ENCODE measurements around the gene KCNG2. TPM values are rescaled to one million over a fixed set of nuclear protein-coding genes. Genes with fewer than 3 reads are reported as not detected.

The KCNG2 gene
- total and polyA plus RNA-seq, 2 of the 13 experiments (the other 11 are each of a cell fraction or from before 2014, with no cell fraction given): not detected

DNA sequence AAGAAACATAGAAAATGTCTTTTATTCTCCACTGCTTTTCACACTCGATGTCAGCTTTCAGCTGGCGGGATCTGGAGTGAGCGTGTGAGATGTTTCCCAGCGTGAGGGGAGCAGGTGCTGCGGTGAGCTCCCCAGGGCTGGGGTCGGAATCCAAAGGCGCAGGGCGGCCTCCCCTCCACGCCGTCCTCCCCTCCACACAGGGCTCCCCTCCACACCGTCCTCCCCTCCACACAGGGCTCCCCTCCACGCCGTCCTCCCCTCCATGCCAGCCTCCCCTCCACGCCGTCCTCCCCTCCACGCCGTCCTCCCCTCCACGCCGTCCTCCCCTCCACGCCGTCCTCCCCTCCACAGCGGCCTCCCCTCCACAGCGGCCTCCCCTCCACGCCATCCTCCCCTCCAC lies 26.9 kb upstream of the KCNG2 start:
- peaks cover 6 to 70% of the 10 kb centered on the region in 2 experiments; a peak in 4 of 5 replicates for H3K27me3 ChIP-seq (ENCODE audit: control insufficient read depth in 1 of 2, insufficient read depth in 2 of 2, low read length in 2 of 2)
- in situ Hi-C loops (cut with HindIII; ENCODE audit: extremely low pct_ligation_motif_present, low pct_unique_long_range_greater_than_20kb): no loop called here
- CTCF ChIA-PET (ENCODE audit: low intra/inter-chr PET ratio, low total read pairs): no interaction called here

More for the DNA sequence above, 26.9 kb upstream of the KCNG2 start:
- no peak for FAIRE-seq
- BruUV-seq (replicated peaks): no TSS peak
- Histone ChIP-seq H3K27ac (ENCODE audit: extremely low read length, insufficient read depth, low read length) (no peak overlapping the region), H3K79me2 (ENCODE audit: insufficient read depth, low read length) (no peaks in the 10 kb centered on the region), H3K4me2 (ENCODE audit: low read depth, low read length) (no peak overlapping the region), H3K9ac (ENCODE audit: insufficient read depth, low read depth, low read length) (no peak overlapping the region), H3K4me3 (replicated peaks in 1 of 3; ENCODE audit: insufficient read depth in 1 of 3, low read depth in 2 of 3, low read length in 3 of 3) (no peak overlapping the region), H3K4me1 (ENCODE audit: insufficient read depth, low read length) (no peaks in the 10 kb centered on the region), H3K36me3 (replicated peaks in 1 of 2; ENCODE audit: control insufficient read depth in 1 of 2, insufficient read depth in 2 of 2, low read length in 2 of 2) (no peaks in the 10 kb centered on the region), H2AFZ (ENCODE audit: low read length) (no peak overlapping the region), H4K20me1 (ENCODE audit: insufficient read depth, low read length) (no peaks in the 10 kb centered on the region), H3K9me3 (ENCODE audit: low read length) (no peaks in the 10 kb centered on the region)
- intact Hi-C loops (cut with micrococcal nuclease; ENCODE audit: unreplicated experiment): no loop called here
- POLR2A ChIA-PET: no interaction called here
- 55% methylated on average over 24 of the region's 24 CpGs for WGBS (ENCODE audit: low lambda C conversion rate)
- ATAC-seq: no peak; the same call in 2 of the 3 replicates
- no peak for DNase-seq (ENCODE audit: low spot score)
- TF ChIP-seq, protein P1, sequence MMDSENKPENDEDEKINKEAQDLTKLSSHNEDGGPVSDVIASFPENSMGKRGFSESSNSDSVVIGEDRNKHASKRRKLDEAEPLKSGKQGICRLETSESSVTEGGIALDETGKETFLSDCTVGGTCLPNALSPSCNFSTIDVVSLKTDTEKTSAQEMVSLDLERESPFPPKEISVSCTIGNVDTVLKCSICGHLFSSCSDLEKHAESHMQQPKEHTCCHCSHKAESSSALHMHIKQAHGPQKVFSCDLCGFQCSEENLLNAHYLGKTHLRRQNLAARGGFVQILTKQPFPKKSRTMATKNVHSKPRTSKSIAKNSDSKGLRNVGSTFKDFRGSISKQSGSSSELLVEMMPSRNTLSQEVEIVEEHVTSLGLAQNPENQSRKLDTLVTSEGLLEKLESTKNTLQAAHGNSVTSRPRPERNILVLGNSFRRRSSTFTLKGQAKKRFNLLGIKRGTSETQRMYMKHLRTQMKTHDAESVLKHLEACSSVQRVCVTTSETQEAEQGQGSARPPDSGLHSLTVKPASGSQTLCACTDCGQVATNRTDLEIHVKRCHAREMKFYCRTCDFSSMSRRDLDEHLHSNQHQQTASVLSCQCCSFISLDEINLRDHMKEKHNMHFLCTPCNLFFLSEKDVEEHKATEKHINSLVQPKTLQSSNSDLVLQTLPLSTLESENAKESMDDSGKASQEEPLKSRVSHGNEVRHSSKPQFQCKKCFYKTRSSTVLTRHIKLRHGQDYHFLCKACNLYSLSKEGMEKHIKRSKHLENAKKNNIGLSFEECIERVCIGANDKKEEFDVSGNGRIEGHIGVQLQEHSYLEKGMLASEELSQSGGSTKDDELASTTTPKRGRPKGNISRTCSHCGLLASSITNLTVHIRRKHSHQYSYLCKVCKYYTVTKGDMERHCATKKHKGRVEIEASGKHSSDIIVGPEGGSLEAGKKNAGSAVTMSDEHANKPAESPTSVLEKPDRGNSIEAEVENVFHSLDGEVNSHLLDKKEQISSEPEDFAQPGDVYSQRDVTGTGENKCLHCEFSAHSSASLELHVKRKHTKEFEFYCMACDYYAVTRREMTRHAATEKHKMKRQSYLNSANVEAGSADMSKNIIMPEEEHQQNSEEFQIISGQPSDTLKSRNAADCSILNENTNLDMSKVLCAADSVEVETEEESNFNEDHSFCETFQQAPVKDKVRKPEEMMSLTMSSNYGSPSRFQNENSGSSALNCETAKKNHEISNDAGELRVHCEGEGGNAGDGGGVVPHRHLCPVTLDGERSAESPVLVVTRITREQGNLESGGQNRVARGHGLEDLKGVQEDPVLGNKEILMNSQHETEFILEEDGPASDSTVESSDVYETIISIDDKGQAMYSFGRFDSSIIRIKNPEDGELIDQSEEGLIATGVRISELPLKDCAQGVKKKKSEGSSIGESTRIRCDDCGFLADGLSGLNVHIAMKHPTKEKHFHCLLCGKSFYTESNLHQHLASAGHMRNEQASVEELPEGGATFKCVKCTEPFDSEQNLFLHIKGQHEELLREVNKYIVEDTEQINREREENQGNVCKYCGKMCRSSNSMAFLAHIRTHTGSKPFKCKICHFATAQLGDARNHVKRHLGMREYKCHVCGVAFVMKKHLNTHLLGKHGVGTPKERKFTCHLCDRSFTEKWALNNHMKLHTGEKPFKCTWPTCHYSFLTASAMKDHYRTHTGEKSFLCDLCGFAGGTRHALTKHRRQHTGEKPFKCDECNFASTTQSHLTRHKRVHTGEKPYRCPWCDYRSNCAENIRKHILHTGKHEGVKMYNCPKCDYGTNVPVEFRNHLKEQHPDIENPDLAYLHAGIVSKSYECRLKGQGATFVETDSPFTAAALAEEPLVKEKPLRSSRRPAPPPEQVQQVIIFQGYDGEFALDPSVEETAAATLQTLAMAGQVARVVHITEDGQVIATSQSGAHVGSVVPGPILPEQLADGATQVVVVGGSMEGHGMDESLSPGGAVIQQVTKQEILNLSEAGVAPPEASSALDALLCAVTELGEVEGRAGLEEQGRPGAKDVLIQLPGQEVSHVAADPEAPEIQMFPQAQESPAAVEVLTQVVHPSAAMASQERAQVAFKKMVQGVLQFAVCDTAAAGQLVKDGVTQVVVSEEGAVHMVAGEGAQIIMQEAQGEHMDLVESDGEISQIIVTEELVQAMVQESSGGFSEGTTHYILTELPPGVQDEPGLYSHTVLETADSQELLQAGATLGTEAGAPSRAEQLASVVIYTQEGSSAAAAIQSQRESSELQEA (CRISPR knock-in tag; IDR thresholded peaks at IDR 0.05; ENCODE audit: not compliant biosample characterization): no peak
- no peak for TF ChIP-seq NFRKB (IDR thresholded peaks at IDR 0.05)
- TF ChIP-seq HNRNPK (IDR thresholded peaks at IDR 0.05; ENCODE audit: low read depth, low read length, poor library complexity, severe bottlenecking): peak; percentile 36

All from HepG2 (cell line).